Epithelial cell of prostate (primary cell): ENCODE results near the gene EMP3.
"Not testable (repeated sequence)": the region's sequence is repeated elsewhere in the genome, so short reads cannot be mapped to it uniquely, and the experiment has no call there.

Experiments
- DNase-seq: peaks from one replicate; pipeline ENCODE4 v3.0.0-alpha.2; 2011; ENCODE audit warnings: low read depth, low spot score
- H3K27ac ChIP-seq: fragments of 450-650 bp; 2 replicates; pipeline ENCODE4 v1.5.1; 2017; ENCODE audit warnings: mild to moderate bottlenecking

Gene EMP3

DNA sequence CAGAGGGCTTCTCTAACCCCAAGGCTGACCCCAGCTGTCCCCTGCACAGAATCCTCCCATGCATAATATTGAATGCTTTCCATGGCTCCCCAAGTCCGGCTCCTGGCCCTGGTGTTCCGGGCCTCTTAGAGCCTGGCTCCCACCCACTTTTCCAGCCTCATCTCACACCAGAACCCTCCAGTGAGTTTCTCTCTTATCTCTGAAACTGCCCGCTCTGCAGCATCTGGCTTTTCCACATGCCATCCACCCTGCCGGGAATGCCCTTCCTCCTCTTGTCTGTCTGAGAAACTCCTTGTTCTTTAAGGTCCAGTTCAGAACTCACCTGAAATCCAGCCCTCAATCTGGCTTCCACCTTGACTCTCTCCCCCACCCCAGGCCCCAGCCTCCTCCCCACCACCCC lies 45.6 kb downstream of the EMP3 start:
- DNase-seq: no peak
- no peak overlapping the region for H3K27ac ChIP-seq

DNA sequence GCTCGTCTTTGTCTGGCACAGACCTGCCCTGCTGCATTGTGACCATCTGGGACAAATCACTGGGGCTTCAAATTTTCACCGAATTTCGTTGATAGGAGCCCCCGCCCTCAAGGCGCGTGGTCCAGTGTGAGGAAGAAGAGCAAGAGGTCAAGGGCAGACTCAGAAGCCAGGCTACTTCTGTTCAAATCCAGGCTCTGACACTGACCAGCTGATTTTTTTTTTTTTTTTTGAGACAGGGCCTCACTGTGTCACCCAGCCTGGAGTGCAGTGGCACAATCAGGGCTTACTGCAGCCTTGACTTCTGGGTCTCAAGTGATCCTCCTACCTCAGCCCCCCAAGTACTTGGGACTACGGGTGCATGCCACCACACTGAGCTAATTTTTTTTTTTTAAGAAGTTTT lies 46.0 kb downstream of the EMP3 start:
- no peak for DNase-seq
- no peak overlapping the region for H3K27ac ChIP-seq

DNA sequence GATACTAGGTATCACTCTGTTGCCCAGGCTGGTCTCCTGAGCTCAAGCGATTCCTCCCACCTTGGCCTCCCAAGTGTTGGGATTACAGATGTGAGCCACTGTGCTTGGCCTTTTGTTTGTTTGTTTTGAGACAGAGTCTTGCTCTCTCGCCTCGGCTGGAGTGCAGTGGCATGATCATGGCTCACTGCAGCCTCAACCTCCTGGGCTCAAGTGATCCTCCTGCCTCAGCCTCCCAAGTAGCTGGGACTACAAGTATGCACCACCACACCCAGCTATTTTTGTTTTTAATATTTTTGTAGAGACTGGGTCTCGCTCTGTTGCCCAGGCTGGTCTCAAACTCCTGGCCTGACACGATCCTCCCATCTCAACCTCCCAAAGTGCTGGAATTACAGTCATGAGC lies 46.4 kb downstream of the EMP3 start:
- not testable (repeated sequence) for H3K27ac ChIP-seq, DNase-seq

DNA sequence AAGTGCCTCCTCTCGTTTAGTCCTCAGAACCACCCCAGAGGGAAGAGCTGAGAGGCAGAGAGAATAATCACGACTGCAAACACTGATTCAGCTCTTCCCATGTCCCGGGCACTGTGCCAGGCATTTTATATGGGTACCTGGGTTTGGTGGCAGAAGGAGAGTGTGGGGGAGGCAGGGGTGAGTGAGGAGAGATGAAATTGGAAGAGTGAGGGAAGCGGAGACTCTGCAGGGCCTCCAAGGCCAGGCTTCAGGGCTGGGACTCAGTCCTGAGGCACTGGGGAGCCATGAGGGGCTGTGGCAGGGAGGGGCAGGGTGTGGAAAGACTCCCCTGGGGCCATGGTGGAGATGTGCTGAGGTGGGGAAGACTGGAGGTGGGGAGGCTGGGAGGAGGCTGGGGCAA lies 47.6 kb downstream of the EMP3 start:
- H3K27ac ChIP-seq: no peak overlapping the region
- peak; percentile 34 for DNase-seq

DNA sequence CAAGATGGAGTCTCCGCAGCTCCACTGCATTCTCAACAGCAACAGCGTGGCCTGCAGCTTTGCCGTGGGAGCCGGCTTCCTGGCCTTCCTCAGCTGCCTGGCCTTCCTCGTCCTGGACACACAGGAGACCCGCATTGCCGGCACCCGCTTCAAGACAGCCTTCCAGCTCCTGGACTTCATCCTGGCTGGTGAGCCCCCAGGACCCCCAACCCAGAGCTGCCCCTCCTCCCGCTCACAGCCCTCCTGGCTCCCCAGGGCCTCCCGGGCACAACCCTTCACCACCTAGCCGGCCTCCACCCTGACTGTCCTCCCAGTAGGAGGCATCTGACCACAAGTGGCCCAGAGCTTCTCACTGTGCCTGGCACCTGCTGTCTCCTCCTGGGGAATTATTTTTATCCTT lies 48.2 kb downstream of the EMP3 start:
- no peak for DNase-seq
- H3K27ac ChIP-seq: no peak overlapping the region

DNA sequence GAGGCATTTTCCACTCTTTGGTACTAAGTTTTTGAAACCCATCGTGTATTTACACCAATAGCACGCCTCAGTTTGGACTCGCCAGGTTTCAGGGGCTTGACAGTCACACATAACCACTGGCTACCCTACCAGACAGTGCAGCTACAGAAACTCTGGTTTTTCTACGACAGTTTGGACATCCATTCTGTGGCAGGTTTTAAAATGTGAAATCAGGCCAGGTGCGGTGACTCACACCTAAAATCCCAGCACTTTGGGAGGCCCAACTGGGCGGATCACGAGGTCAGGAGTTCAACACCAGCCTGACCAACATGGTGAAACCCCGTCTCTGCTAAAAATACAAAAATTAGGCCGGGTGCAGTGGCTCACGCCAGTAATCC lies 52.8 kb downstream of the EMP3 start:
- no peak overlapping the region for H3K27ac ChIP-seq
- no peak for DNase-seq

DNA sequence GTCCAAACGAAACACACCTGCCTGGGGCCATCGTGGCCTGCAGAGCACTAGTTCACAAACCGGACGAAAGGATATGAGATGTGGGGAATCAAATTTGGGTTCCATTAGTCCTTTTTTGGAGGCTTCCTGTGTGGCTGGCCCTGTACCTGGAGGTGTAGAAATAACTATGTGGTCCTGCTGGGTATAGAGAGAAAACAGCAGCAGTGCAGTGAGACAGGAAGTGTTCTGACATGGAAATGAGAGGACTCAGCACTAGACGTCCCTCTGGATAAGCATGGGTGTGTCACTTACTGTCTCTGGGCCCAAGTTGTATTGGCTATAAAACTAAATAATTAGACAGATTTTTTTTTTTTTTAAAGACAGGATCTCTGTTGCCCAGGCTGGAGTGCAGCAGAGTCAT lies 53.7 kb downstream of the EMP3 start:
- no peak for DNase-seq
- peak overlapping the region; percentile 26 for H3K27ac ChIP-seq
